ENCODE data around the gene BFSP2. TPM values are rescaled to one million over a fixed set of nuclear protein-coding genes. Genes with fewer than 3 reads are reported as not detected.

BFSP2 gene
- total and polyA plus RNA-seq, 7 donors, result 2.5 TPM; not detected in 6

DNA sequence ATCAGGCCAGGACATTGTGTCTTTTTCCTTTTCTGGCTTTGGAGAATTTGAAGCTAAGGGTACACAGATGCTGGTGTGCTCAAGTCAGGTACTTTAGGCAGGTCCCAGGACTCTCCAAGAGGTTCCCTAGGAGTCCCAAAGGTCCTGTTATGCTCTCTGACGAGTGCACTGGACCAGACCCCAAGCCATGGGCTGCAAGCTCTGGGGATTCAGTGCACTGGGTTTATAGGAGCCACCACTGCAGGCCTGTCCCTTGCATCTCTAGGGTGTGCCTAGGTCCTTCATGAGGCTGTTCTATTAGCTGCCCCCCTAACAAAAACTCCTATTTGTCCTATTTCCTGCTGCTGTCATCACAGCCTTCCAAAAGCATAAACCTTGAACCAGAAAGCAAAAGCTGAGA lies 31.9 kb upstream of the BFSP2 start:
- TF ChIP-seq POLR2A (IDR thresholded peaks at IDR 0.05), result no peak
- Histone ChIP-seq H3K4me3 (no peak overlapping the region), H3K27ac (no peak overlapping the region), H3K36me3 (no peaks in the 10 kb centered on the region), H3K27me3 (no peaks in the 10 kb centered on the region), H3K4me1 (no peaks in the 10 kb centered on the region), H3K9me3 (no peaks in the 10 kb centered on the region)
- no peak for DNase-seq
- 41 to 54% methylated on average over 1 of the region's 1 CpG for WGBS, 2 donors
- intact Hi-C loops (cut with DNase I), result no loop called here

- 52 to 53% methylated on average over 4 of the region's 4 CpGs for WGBS, 2 donors
Observed at GRCh38 chr3:133368371-133369067, 31.3 kb upstream of the BFSP2 start.

DNA sequence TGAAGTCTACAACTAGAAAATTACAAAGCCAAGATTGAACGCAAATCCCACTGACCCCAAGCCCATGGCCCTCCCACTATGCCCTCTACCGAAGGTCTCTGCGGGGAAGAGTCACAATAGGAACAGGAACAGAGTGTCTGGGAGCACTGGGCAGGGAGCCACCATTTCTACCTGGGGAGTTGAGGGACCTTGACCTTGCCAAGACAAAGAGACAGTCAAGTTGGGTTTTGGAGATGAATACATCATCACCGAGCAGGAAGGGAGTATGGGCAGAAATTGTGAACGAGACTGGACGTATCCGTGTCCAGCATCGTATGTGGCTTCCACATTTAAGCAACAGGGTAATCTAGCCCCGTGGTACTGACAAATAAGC lies 30.8 kb upstream of the BFSP2 start:
- no peaks in the 10 kb centered on the region for H3K9me3 ChIP-seq
- no peaks in the 10 kb centered on the region for H3K36me3 ChIP-seq
- no peaks in the 10 kb centered on the region for H3K4me1 ChIP-seq
- H3K4me3 ChIP-seq, result no peak overlapping the region
- intact Hi-C loops (cut with DNase I), result no loop called here
- no peak overlapping the region for H3K27ac ChIP-seq
- WGBS, 2 donors, result 80 to 87% methylated on average over 9 of the region's 9 CpGs
- no peak for TF ChIP-seq EP300 (IDR thresholded peaks at IDR 0.05)
- TF ChIP-seq POLR2A (IDR thresholded peaks at IDR 0.05), result no peak
- TF ChIP-seq CTCF (IDR thresholded peaks at IDR 0.05), result no peak
- TF ChIP-seq POLR2AphosphoS5 (IDR thresholded peaks at IDR 0.05), result no peak
- DNase-seq, result no peak
- H3K27me3 ChIP-seq, result no peaks in the 10 kb centered on the region

More at GRCh38 chr3:133368371-133369067, 31.3 kb upstream of the BFSP2 start:
- no peak for DNase-seq
- Histone ChIP-seq H3K36me3 (no peaks in the 10 kb centered on the region), H3K27me3 (no peaks in the 10 kb centered on the region), H3K9me3 (no peaks in the 10 kb centered on the region), H3K4me1 (no peaks in the 10 kb centered on the region), H3K4me3 (no peak overlapping the region), H3K27ac (no peak overlapping the region)
- no peak for TF ChIP-seq POLR2A (IDR thresholded peaks at IDR 0.05)
- TF ChIP-seq CTCF (IDR thresholded peaks at IDR 0.05), result no peak
- no peak for TF ChIP-seq EP300 (IDR thresholded peaks at IDR 0.05)
- no peak for TF ChIP-seq POLR2AphosphoS5 (IDR thresholded peaks at IDR 0.05)
- intact Hi-C loops (cut with DNase I), result no loop called here

DNA sequence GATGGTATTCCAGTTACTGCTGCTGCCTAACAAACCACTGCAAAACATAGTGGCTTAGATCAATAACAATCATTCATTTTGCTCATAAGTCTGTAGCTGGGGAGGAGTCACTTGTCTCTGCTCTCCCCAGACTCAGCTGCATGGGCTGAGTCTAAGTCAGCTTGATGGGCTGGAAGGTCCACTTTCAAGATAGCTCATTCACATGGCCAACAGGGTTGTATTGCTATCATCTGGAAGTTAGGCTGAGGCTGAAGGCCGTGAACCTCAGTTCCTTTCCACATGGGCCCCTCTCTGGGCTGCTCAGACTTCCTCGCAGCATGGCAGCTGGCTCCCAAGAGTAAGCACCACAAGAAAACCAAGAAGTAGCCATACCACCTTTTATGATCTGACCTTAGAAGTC lies 28.7 kb upstream of the BFSP2 start:
- Histone ChIP-seq H3K27ac (no peak overlapping the region), H3K9me3 (no peaks in the 10 kb centered on the region), H3K27me3 (no peaks in the 10 kb centered on the region), H3K36me3 (no peaks in the 10 kb centered on the region), H3K4me3 (no peak overlapping the region), H3K4me1 (no peaks in the 10 kb centered on the region)
- 88 to 93% methylated on average over 2 of the region's 2 CpGs for WGBS, 2 donors
- no peak for DNase-seq
- intact Hi-C loops (cut with DNase I), result no loop called here
- TF ChIP-seq EP300 (IDR thresholded peaks at IDR 0.05) (no peak), POLR2AphosphoS5 (IDR thresholded peaks at IDR 0.05) (no peak), CTCF (IDR thresholded peaks at IDR 0.05) (no peak), POLR2A (IDR thresholded peaks at IDR 0.05) (no peak)

GRCh38 chr3:133371676-133372075 lies 28.2 kb upstream of the BFSP2 start:
- H3K4me1 ChIP-seq, result no peaks in the 10 kb centered on the region
- no peaks in the 10 kb centered on the region for H3K36me3 ChIP-seq
- H3K27ac ChIP-seq, result no peak overlapping the region
- H3K9me3 ChIP-seq, result no peaks in the 10 kb centered on the region
- no peak overlapping the region for H3K4me3 ChIP-seq
- intact Hi-C loops (cut with DNase I), result no loop called here
- H3K27me3 ChIP-seq, result no peaks in the 10 kb centered on the region
- 91 to 93% methylated on average over 1 of the region's 1 CpG for WGBS, 2 donors
- TF ChIP-seq CTCF (IDR thresholded peaks at IDR 0.05), result no peak
- TF ChIP-seq EP300 (IDR thresholded peaks at IDR 0.05), result no peak
- TF ChIP-seq POLR2AphosphoS5 (IDR thresholded peaks at IDR 0.05), result no peak
- no peak for TF ChIP-seq POLR2A (IDR thresholded peaks at IDR 0.05)
- DNase-seq, result no peak
